CD4-positive, alpha-beta T cell treated with Interleukin-4 for 1 hour (primary cell): Measurements from ENCODE around the gene LATS2.

ENCODE experiments used
- DNase-seq, 2 donors: peaks; one replicate each; pipeline ENCODE4 v3.0.0-alpha.2; 2020 to 2022

LATS2 gene

DNA sequence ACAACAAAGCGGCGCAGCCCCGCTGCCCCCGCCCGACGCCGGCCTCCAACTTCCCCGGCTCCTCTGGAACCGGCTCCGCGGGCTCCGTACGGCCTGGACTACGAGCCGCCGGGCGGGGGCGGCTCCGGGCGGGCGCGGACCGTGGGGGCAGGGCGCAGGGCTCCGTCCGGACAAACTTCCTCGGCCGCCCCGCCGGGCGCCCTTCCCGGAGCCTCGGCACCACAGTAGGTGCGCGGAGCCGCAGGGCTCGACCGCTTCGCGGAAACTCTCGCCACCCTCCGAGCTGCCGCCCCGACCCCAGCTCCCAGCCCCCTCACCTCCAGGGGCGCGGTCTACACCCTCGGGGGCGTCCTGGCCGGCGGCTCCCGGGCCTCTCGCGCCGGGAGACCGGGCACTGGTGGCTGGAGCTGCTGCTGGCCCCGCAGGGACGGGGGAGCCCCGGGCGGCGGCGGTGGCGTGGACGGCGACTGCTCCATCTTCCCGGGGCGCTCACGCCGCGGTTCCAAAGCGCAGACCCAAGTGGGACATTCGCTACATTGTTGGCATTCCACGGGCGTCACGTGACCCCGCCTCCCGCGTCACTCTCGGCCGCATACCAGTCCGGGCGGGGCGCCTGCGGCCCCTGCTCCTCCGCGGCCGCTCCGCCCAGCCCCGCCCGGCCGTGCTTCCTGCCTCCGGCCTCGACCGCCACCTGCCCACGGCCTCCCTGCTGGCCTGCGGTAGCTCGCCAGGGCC is at the start of gene LATS2:
TSS of gene LATS2 (minus strand) at position 558 of the 735 bp plus-strand sequence. CDS start 15,560 bp downstream, outside the sequence.
- DNase-seq: peak; percentile 56 to 81

GRCh38 chr13:21109168-21109567 is 47.8 kb upstream of the LATS2 start:
- DNase-seq: no peak

DNA sequence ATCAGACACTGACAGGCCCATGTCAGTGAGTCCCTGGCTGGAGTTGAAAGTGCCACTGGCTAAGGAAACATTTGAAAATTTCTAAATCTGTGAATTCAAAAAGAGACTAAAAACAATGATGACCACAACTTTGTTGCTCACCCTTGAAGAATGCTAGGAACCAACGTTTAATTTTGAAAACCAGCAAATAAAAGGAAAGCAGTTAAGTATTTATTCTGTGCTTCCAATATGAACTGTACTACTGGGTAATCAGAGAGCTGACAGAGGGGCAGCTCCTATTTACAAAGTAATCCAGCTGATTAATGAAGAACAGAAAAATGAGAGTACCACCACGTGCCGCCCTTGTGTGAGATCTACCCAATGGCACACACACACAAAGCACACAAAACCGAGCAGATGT is 44.7 kb upstream of the LATS2 start:
- no peak for DNase-seq

GRCh38 chr13:21104199-21105019 is 43.0 kb upstream of the LATS2 start:
- no peak for DNase-seq

DNA sequence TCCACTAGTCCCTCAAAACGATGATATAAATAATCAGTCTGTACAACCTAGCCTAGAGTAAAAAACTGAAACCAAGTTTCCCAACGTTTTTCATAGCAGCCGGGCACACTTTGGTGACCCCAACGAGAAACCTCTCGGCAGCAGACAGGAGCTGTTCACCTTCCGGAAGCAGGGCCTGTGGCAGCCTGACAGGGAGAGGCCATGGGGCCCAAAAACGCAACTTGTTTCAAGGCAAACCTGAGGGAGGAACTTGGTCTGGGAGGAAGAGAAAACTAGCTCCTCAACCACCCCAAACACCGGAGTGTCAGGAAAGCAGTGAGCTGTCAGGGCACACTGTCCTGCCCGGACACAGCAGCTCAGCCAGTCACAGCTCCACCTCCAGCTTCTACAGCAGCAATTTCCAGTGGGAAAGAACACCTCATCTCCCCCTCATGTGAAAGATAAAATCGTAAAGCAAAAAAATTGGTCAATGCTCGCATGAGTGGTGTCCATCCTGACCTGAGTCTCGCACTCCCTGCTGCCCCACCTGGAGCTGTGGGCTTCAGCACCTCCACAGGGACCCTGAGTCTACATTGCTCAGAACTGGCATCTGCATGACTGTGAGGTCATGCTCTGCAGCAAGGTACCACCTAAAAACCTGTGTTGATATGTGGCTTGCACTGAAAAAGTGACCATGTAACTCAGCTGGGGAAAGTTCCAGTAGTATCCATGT is 40.6 kb upstream of the LATS2 start:
- DNase-seq: no peak

- DNase-seq: no peak
These were observed 39.8 kb upstream of the LATS2 start for GRCh38 chr13:21100994-21101757.

- no peak for DNase-seq
These were observed 38.8 kb upstream of the LATS2 start for GRCh38 chr13:21100211-21100610.

DNA sequence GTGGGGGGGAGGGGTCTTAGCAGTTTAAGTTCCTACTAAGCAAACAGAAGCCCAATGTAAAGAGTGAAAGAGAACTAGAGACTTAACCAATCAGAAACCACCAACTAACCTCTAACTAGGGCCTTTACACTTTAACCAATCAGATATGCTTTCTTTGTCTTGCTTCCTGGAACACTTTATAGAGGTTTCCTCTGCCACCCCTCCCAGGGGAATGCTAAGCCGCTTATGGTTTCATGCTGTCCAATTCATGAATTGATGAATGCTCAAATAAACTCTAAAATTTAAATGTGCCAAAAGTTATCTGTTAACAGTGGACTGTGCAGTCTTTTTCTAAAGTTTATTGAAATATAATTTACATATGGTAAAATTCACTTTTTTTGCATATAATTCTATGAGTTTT is 33.9 kb upstream of the LATS2 start:
- DNase-seq: no peak

- no peak for DNase-seq
These were observed 28.4 kb upstream of the LATS2 start for GRCh38 chr13:21089830-21090229.

DNA sequence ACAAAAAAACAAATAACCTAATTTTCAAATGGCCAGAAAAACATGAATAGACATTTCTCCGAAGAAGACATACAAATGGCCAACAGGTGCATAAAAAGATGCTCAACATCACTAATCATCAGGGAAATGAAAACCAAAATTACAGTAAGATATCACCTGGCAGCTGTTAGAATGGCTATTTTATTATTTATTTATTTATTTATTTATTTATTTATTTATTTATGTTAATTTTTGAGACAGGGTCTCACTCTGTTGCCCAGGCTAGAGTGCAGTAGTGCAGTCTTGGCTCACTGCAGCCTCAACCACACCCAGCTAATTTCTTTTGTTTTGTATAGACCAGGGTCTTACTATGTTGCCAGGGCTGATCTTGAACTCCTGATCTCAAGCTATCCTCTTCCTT is 27.1 kb upstream of the LATS2 start:
- no peak for DNase-seq

- no peak for DNase-seq
These were observed 25.5 kb upstream of the LATS2 start for GRCh38 chr13:21086929-21087328.

DNA sequence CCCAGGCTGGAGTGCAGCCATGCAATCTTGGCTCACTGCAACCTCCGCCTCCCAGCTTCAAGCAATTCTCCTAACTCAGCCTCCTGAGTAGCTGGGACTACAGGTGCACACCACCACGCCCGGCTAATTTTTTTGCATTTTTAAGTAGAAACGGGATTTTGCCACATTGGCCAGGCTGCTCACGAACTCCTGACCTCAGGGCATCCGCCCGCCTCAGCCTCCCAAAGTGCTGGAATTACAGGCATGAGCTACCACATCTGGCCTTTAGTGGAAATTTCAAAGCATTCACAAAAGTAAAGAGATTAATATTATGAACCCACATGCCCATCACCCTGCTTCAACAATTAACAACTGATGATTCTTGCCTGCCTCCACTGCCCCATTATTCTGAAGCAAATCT is 20.5 kb upstream of the LATS2 start:
- no peak for DNase-seq

DNA sequence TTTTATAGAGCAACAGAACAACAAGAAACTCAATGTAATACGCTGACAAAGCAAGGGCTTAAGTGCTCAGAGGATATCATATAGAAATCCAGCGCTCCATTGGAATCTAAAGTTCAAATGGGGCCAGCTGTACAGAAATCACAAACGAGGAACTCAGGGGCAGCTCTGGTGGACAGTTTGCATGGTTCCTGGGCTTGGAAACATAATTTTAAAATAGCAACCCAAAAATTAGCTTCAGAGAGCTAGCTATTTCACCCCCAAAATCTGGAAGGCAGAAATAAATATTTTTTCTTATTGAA is 19.2 kb upstream of the LATS2 start:
- DNase-seq: no peak

- no peak for DNase-seq
These were observed 18.6 kb upstream of the LATS2 start for GRCh38 chr13:21079761-21080592.

DNA sequence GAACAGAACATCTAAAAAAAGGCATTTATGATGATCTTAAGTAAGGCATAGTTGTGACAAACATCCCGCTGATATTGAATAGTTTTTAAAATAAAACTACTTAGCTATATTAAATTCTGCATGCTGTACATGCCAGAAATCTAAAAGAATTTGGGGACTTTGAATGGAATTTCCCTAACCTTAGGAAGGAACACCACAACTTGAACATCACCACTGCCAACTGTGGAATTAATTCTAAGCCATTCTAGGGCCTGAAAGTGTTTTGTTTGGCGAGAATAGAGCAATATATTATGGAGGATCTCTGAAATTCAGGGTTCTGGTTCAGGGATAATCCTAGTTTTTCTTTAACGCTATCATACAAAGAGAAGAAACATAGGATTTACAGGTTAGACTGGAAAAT is 17.8 kb upstream of the LATS2 start:
- no peak for DNase-seq

- no peak for DNase-seq
These were observed 17.1 kb upstream of the LATS2 start for GRCh38 chr13:21078501-21078900.

GRCh38 chr13:21077788-21078353 is 16.5 kb upstream of the LATS2 start:
- no peak for DNase-seq

- DNase-seq: no peak
These were observed 15.8 kb upstream of the LATS2 start for GRCh38 chr13:21077076-21077787.

DNA sequence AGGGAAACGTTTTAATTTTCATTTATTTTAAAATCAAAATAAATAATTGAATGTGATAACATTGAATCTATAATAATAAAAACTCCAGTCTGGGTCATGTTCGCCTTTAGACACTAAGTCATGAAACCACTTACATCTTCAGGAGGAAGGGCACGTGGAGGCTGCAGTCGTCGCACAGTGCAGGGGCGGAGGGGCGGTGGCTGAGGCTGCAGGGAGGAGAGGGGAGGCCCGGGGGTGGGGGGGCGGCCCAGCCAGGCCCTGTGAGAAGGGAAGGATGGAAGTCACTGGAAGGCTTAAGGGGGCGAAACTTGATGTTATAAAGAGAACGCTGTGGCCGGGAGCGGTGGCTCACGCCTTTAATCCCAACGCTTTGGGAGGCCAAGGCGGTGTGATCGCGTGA is 14.9 kb upstream of the LATS2 start:
- DNase-seq: no peak

- peak in 1 of 2 donors; percentile 34 for DNase-seq
These were observed 14.2 kb upstream of the LATS2 start for GRCh38 chr13:21075379-21076249.
